ENCODE results near the gene FILIP1. TPM values are rescaled to one million over a fixed set of nuclear protein-coding genes. Genes with fewer than 3 reads are reported as not detected.

Gene FILIP1
- total and polyA plus RNA-seq, 2 of the 8 experiments (the other 6 are each of a cell fraction or from before 2014, with no cell fraction given): 2.4 to 5.7 TPM

- FAIRE-seq: no peak
- no peak overlapping the region for H3K4ac ChIP-seq (replicated peaks; ENCODE audit: insufficient read length, low read depth, low read length)
- no peaks in the 10 kb centered on the region for H3K27me3 ChIP-seq (replicated peaks in 1 of 4; ENCODE audit: control insufficient read depth in 3 of 4, extremely low read depth in 1 of 4, insufficient read depth in 3 of 4, low read length in 3 of 4)
- H3K27ac ChIP-seq (ENCODE audit: low read depth, low read length): no peak overlapping the region
- no peaks in the 10 kb centered on the region for H4K20me1 ChIP-seq (replicated peaks in 1 of 2; ENCODE audit: control insufficient read depth in 1 of 2, insufficient read depth in 2 of 2, low read length in 2 of 2)
- no peak overlapping the region for H2BK20ac ChIP-seq (ENCODE audit: low read length)
- no peak overlapping the region for H4K91ac ChIP-seq (replicated peaks; ENCODE audit: insufficient read length, low read length)
- peaks cover 0 to 35% (median 8%) of the 10 kb centered on the region in 4 experiments; a peak in 6 of 8 replicates for H3K36me3 ChIP-seq (ENCODE audit: control insufficient read depth in 2 of 4, insufficient read depth in 4 of 4, low read length in 3 of 4)
- no peak overlapping the region for H2AFZ ChIP-seq (ENCODE audit: low read length)
- CTCF ChIA-PET (ENCODE audit: partially characterized antibody): interaction anchor here (0.8 to 2.2 kb wide), 3 partner anchors 8 to 13 kb away, joined by 3 to 10 read pairs (median 3); no protein-coding TSS in a partner anchor
- no peak overlapping the region for H3K4me3 ChIP-seq (ENCODE audit: extremely low read depth in 1 of 4, insufficient read depth in 2 of 4, low read depth in 3 of 4, low read length in 4 of 4)
- no peaks in the 10 kb centered on the region for H3K4me1 ChIP-seq (replicated peaks in 1 of 4; ENCODE audit: control insufficient read depth in 3 of 4, insufficient read depth in 4 of 4, low read length in 3 of 4)
- H3K23me2 ChIP-seq (ENCODE audit: low read depth, low read length): no peaks in the 10 kb centered on the region
- no peak overlapping the region for H3K4me2 ChIP-seq (ENCODE audit: insufficient read depth in 1 of 2, low read depth in 2 of 2, low read length in 2 of 2)
- no peaks in the 10 kb centered on the region for H3K9me3 ChIP-seq (ENCODE audit: insufficient read depth in 2 of 2, low read depth in 1 of 2, low read length in 1 of 2)
- no peaks in the 10 kb centered on the region for H3K79me1 ChIP-seq (ENCODE audit: low read depth, low read length)
- no peak overlapping the region for H3K23ac ChIP-seq (ENCODE audit: insufficient read length)
- no peak overlapping the region for H2BK15ac ChIP-seq (ENCODE audit: low read length)
- no peak overlapping the region for H2BK120ac ChIP-seq (replicated peaks; ENCODE audit: low read depth, low read length)
- no peak overlapping the region for H3K18ac ChIP-seq (ENCODE audit: extremely low read depth, low read length)
- H2BK5ac ChIP-seq (ENCODE audit: low read depth, low read length): no peak overlapping the region
- POLR2A ChIA-PET (ENCODE audit: partially characterized antibody): interaction anchor here (1.0 to 1.3 kb wide), 3 partner anchors 11 to 77 kb away, joined by 3 to 4 read pairs (median 3); partner anchors contain the start of gene COX7A2
- DNase-seq (ENCODE audit: low read depth in 1 of 2, low spot score in 2 of 2): no peak
- H3K14ac ChIP-seq (ENCODE audit: insufficient read length): no peak overlapping the region
- no peak overlapping the region for H2BK12ac ChIP-seq (ENCODE audit: low read depth, low read length)
- WGBS, 2 experiments (ENCODE audit: extremely low coverage in 1 of 2, insufficient coverage in 1 of 2, insufficient read length in 1 of 2, insufficient replicate concordance in 2 of 2, low coverage in 1 of 2, low lambda C conversion rate in 2 of 2, missing lambda C conversion rate in 1 of 2): 88% methylated on average over 1 of the region's 1 CpG; no CpG with 5 or more reads in 1 of the 2 experiments
- no peak overlapping the region for H4K8ac ChIP-seq (ENCODE audit: extremely low read depth, insufficient read depth, low read length)
- H3K79me2 ChIP-seq (ENCODE audit: control insufficient read depth in 1 of 2, insufficient read depth in 2 of 2, low read length in 2 of 2): no peaks in the 10 kb centered on the region
- H4K5ac ChIP-seq (ENCODE audit: insufficient read length, low read depth, low read length): no peak overlapping the region
- no peak overlapping the region for H3K9ac ChIP-seq (replicated peaks in 1 of 4; ENCODE audit: extremely low read depth in 1 of 4, low read depth in 3 of 4, low read length in 3 of 4)
- H3K56ac ChIP-seq (replicated peaks; ENCODE audit: insufficient read length, low read depth, low read length): no peak overlapping the region
- no peak overlapping the region for H2AK5ac ChIP-seq (ENCODE audit: low read depth, low read length)
- TF ChIP-seq EP300 (IDR thresholded peaks at IDR 0.05; ENCODE audit: borderline replicate concordance in 1 of 2, low read depth in 2 of 2, low read length in 2 of 2) (no peak), RNF2 (IDR thresholded peaks at IDR 0.05; ENCODE audit: borderline replicate concordance, low read depth, low read length, missing control alignments, poor library complexity, severe bottlenecking) (no peak), CHD1 (IDR thresholded peaks at IDR 0.05; ENCODE audit: low read depth, low read length) (no peak), BRCA1 (IDR thresholded peaks at IDR 0.05; ENCODE audit: low read depth, low read length) (no peak), RXRA (IDR thresholded peaks at IDR 0.05; ENCODE audit: insufficient read depth, low read depth, low read length) (no peak), BACH1 (IDR thresholded peaks at IDR 0.05; ENCODE audit: low read length) (no peak), KDM4A (IDR thresholded peaks at IDR 0.05; ENCODE audit: low read depth, low read length, severe bottlenecking) (no peak), POLR2A (IDR thresholded peaks at IDR 0.05; ENCODE audit: control extremely low read depth in 1 of 2, low read depth in 2 of 2, low read length in 2 of 2) (no peak), HDAC2 (IDR thresholded peaks at IDR 0.05; ENCODE audit: borderline replicate concordance in 1 of 2, low read depth in 2 of 2, low read length in 2 of 2) (no peak), POLR2AphosphoS5 (IDR thresholded peaks at IDR 0.05; ENCODE audit: low read depth, low read length) (no peak), SP1 (IDR thresholded peaks at IDR 0.05; ENCODE audit: low read depth, low read length) (no peak), PHF8 (conservative IDR thresholded peaks at IDR 0.05; ENCODE audit: low read depth, low read length) (no peak), YY1 (IDR thresholded peaks at IDR 0.05; ENCODE audit: low read depth, low read length) (no peak)
Observed at GRCh38 chr6:75257343-75258087, 236.1 kb downstream of the FILIP1 start.

All from H1 (cell line).